ENCODE data around the gene STRIP2.
"Not testable (repeated sequence)": the region's sequence is repeated elsewhere in the genome, so short reads cannot be mapped to it uniquely, and the experiment has no call there.

The STRIP2 gene

DNA sequence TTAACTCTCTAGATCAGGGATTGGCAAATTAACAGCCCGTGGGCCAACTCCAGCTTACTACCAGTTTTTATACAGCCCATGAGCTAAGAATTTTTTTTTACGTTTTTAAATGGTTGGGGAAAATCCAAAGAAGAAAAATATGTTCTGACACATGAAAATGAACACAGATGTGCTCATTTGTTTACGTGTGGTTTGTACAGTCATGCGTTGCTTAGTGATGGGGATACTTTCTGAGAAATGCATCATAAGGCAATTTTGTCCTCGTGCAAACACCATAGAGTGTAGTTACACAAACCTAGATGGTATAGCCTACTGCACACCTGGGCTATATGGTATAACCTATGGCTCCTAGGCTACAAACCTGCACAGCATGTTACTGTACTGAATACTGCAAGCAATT lies 59.8 kb downstream of the STRIP2 start:
- DNase-seq (ENCODE audit: low read depth): no peak

DNA sequence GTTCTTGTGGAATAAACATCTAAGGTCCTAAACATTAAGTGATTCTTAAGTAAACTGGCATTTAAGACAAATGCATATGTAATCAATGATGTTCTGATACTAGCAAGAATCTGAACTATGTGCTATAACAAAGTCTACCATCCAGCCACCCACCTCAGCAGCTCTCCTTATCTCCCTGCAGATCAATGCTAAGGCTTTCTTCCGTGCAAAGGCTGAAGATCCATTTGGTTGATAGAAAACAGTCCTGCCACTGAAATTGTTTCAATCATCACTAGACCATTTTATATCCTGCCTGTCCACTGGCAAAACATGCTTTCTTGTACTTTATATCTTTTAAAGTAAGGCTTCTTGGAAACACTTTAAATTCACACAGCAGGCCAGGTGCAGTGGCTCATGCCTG lies 61.8 kb downstream of the STRIP2 start:
- no peak for DNase-seq (ENCODE audit: low read depth)

DNA sequence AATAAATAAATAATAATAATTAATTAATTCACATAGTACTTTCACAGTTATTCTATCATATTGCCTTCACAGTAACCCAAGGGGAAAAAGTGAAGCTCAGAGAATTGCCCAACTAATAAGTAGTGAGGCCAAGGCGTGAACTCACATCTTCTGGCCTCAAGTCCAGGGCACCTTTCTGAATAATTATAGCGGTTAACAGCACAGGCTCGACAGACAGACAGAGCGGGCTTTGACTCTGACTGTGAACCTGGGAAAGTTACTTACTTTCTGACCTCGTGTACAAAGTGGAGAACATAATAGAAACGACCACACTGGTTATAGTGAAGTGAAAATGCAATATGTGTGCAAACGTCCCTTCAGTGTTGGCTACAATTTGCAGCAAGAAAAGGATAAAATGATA lies 62.4 kb downstream of the STRIP2 start:
- DNase-seq (ENCODE audit: low read depth): no peak

DNA sequence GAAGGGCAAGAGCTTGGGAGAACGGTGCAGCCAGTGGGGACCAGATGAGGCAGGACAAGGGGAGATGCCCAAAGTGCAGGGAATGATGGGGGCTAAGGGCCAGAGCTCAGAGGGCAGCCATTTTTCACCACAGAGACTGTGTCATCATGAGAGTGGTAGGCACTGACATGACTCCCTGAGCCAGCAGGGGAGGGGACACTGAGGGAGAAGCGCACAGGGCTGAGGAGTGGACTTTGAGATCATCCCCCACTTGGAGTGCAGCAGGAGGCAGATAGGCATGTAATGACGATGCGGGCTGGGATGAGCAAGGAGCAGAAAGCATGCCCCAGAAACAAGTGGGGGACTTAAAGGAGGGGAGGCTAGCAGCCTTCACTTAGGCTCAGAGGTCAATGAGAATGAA lies 62.9 kb downstream of the STRIP2 start:
- no peak for DNase-seq (ENCODE audit: low read depth)

DNA sequence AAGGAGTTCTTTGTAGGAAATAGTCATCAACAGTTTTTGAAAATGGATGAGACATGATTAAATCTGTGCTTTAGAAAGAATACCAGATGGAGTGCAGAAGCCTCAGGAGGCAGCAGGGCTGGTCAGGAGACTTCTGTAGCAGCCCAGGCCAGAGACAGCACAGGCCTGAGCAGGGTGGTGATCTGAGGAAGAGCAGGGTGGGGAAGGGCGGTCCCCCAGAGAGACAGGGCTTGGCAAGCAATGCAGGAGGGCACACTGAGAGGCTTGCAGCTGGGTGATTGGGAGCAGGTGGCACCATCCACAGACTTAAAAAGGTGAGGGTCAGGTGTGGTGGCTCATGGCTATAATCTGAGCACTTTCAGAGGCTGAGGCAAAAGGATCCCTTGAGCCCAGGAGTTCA lies 63.8 kb downstream of the STRIP2 start:
- DNase-seq (ENCODE audit: low read depth): no peak

DNA sequence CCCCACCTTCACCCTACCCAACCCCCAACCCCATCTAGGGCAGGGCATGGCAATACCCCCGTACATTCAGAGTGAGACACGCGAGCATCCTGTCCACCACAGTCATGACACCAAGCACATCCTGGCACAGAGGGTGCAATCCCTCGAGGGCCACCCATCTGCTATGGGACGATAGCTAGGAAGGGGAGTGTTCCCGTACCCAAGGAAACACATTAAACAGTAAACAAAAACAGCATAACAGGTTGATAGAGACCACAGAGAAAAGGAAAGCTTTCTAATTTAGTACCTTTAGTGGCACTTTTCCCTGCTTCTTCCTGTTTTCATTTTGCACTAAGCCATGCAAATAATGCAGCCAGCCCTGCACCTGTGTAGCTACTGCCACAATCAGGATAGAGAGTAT lies 65.8 kb downstream of the STRIP2 start:
- DNase-seq (ENCODE audit: low read depth): no peak

DNA sequence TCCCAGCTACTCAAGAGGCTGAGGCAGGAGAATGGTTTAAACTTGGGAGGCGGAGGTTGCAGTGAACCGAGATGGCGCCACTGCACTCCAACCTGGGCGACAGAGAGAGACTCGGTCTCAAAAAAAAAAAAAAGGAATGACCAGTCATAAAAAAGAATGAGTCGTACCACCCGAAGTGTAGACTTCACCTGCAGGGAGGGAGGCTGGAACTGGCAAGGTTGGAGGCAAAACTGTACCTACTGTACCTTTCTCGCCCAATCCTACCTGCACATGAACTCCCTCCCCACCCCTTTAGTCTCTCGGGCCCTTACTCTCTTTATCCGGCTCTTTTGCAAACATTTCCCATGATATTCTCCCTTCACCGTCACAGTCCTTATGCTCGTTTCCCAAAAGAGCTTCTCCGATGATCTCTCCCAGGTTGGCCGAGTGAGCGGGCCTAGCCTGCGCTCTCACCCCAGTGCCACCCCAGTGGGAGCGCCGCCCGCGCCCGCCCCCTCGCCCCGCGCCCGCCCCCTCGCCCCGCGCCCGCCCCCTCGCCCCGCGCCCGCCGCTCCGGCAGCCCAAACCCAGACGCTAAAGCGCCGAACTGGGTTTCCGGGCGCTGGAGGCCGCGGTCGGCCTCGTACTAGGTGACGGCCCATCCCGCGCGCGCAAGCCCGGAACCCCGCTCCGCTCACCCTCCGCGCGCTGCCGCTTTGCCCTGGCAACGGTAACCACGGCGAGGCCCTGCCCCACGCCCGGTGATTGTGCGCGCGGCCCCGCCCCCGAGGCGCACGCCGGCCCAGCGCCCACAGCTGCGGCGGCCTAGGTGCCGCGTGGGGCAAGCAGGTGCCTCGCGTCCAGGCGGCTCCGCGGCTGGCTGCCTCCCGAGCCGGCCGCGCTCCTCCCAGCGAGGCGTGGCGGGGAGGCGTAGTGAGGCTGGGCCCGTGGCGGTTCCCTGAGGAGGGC lies 67.8 kb downstream of the STRIP2 start, which contains the start of gene SMKR1:
Gene SMKR1 (plus strand): TSS at position 772 of the 948 bp plus-strand sequence. CDS start 294 bp downstream, outside the sequence.
- peak; percentile 86 for DNase-seq (ENCODE audit: low read depth)

DNA sequence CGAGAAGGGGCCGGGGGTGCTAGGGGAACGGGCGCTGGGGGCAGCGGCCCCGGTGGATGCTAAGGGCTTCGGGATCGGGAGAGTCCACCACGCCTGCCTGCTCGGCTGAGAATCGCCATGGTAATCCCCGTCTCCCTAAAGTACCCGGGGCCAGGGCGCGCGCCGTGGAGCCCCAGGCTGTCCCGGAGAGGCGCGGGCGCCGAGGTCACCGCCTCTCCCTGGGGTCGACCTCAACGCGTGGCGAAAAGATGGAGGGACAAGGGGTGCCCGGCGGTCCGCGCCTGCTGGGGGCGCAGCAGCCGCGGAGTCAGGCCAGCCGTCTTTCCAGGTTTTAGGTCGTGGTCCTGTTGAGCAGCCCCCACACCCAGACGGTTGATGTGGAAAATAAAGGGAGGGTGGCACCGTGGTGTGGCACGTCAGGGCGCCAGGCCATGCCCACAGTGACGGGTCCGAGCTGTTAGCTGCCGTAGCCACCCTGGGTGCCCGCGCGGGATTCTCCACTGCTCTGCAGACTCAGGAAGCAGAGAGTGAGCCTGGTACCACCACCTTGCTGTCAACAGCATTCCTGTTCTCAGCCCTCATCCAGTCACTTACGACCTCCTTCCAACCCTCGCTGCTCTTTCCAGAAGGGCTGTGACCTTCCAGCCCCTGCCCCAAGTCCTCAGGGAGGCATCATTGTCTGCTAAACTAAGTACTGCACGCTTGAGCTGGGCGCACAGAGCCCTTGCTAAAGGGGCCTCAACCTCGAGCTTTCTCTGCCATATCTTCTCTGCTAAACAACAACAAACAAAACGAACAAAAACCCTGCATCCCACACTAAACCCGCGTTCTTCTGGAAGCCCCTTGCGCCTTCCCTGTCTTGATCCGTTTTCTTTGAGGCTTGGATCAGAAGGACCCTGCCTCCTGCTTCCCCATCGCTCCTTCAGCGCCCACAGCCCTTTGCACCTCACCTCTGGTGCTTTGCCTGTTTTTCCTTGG lies 68.8 kb downstream of the STRIP2 start:
- no peak for DNase-seq (ENCODE audit: low read depth)

DNA sequence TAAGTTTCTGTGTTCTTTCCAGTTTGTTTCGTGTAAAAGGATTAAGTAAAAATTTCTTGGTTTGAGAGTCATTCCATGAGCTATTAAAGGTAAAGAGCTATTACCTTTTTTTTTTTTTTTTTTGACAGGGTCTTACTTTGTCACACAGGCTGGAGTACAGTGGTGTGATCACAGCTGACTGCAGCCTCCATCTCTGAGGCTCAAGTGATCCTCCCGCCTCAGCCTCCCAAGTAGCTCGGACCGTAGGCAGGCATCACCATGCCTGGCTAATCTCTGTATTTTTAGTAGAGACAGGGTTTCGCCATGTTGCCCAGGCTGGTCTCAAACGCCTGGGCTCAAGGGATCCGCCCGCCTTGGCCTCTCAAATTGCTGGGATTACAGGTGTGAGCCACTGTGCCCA lies 69.5 kb downstream of the STRIP2 start:
- DNase-seq (ENCODE audit: low read depth): no peak

DNA sequence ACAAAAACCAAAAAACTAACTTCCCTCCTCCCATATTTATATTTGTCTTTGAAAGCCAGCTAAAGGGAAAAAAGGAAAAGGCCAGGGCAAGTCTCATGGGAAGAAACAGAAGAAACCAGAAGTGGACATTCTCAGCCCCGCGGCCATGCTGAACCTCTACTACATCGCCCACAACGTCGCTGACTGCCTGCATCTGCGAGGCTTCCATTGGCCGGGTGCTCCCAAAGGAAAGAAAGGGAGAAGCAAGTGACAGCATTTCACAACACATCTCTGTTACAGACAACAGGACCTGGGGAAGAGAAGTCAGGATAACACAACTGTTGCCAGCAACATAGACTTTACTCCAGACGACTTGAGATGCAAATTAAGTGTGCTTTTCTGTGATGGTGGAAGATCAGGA lies 78.0 kb downstream of the STRIP2 start:
- no peak for DNase-seq (ENCODE audit: low read depth)

DNA sequence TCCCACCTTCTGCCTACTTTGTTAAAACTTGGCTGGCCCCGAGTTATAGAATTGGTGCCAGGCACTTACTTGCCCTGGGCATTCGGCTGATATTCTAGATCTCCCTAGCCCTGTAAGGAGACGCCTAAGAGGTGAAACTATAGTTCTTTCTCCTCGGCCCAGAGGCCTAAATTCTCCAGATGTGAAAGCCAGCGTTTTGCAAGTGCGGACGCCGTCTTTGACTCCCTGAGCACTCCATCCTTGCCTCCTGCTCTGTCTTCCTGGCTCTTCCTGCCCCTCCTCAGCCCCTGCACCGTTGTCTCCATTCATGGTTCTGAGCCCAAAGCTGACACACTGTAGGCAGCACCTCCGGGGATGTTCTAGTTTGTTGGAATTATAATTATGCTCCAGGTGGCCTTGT lies 79.3 kb downstream of the STRIP2 start:
- no peak for DNase-seq (ENCODE audit: low read depth)

DNA sequence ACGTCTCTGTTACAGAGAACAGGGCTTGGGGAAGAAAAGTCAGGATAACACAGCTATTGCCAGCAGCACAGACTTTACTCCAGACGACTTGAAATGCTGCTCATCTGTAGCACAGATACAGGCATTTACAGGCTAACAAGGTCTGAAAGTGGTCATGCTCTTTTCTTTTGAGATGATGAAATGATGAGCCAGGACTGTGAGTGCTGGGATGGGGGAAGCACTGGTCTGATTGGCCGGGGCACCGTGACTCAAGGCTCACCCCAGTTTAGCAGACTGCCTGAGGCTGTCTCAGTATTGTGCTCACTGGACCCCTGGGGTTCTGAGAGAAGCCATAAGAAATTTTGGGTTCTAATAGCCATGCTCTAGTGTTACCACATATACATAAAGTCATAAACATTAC lies 80.5 kb downstream of the STRIP2 start:
- DNase-seq (ENCODE audit: low read depth): no peak

DNA sequence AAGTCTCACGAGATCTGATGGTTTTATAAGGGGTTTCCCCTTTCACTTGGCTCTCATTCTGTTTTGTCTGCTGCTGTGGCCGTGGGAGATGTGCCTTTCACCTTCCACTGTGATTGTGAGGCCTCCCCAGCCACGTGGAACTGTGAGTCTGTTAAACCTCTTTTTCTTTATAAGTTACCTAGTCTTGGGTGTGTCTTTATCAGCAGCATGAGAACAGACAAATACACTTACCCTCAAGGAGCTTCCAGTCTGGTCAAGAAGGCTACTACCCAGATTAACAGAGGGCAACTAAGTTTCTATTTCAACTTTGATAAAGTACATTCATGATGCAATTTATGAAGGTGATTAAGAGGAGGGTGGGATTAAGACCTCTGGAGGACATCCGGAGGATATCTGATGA lies 81.1 kb downstream of the STRIP2 start:
- DNase-seq (ENCODE audit: low read depth): no peak

DNA sequence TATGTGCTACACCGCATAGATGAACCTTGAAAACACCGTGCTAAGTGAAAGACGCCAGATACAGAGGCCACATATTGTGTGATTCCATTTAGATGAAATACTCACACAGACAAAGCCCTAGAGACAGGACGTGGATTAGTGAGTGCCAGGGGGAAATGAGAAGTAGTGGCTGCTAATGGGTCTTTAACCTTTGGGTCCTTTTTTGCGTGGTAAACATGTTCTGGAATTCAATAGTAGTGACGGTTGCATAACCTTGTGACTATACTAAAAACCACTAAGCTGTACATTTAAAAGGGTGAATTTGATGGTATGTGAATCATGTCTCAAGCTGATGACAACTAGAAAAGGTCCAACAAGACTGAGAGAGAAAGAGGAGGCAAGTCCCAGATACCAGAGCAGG lies 83.7 kb downstream of the STRIP2 start:
- DNase-seq (ENCODE audit: low read depth): no peak

DNA sequence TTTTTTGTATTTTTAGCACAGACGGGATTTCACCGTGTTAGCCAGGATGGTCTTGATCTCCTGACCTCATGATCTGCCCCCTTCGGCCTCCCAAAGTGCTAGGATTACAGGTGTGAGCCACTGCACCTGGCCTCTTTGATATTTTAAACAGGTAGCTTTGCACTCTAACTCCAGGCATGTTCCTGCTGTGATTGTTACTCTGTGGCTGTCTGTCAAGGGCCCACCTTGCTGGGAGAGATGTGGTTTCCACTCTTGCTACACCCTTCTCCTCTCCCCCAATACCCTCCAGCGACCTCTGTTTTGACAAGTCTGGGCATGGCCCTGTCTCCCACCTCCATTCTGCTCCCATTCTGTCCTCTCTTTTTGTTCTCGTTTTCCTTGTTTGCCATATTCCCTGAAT lies 85.2 kb downstream of the STRIP2 start:
- DNase-seq (ENCODE audit: low read depth): no peak

DNA sequence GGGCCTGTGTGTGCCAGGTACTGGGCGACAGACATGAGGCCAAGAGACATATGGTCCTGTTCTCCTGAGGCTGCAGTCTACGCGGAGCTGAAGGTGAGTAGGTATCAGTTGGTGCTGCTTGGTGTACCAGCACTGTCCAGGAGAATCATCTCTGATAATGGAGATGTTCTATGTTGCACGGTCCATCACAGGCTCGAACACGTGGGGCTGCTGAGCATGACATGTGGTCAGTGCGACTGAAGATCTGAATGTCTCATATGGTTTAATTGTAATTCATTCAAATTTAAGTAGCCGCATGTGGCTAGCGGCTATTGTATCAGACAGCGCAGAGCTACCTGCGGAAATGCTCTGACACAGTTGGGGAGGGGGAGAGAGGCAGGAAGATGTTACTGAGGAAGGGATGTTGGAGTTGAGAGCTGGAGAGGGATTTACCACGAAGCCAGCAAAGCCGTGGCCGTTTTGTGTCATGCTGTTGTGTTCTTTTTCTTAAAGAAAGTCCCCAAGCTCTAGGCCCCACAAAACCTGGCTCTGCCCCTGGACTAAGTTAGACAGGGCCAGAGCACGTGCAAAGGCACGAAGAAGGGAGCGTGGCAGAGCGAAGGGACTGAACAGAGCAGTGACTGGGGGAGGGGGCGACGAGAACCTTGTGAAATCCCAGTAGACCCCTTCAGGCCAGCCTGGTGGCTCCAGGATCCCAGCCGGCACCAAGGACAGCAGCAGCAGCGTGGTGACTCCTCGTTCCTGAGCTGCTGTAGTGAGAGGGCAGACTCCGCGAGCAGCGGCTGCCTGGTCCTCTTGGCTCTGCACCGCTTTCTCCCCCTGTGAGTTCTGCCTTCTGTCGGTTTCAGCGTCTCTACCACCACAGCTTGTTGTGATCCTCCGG lies 88.1 kb downstream of the STRIP2 start:
- no peak for DNase-seq (ENCODE audit: low read depth)

DNA sequence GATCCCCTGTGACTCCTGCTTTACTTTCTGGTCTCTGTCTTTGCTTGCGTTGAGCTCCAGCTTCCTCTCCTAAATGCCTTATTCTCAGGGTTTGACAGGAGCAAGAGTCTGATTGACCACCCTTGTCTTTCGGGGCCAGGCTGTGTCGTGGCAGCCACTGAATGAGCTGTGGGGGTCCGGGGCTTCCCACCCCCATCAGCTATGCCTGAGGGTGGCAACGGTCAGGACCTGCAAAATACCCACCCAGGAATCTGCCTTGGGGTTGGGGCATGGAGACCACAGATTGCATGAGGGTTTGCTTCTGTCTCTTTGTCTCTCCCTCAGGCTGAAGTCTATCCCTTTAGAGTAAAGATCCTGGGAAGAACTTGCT lies 88.7 kb downstream of the STRIP2 start:
- DNase-seq (ENCODE audit: low read depth): no peak

DNA sequence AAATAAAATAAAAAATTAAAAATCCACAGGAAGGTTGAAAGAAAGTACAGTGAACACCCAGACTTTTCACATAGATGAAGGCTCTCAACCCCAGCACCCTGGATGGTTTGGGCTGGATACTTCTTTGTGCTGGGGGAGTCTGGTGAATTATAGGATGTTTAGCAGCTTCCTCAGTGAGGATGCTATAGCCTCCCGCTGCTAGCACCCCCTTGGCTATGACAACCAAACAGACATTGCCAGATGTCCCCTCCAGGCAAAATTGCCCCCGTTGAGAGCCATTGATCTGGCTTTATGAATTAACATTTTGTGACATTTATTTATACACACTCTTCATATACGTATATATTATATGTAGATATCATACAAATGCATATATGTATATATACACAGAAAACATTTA lies 89.7 kb downstream of the STRIP2 start:
- DNase-seq (ENCODE audit: low read depth): no peak

DNA sequence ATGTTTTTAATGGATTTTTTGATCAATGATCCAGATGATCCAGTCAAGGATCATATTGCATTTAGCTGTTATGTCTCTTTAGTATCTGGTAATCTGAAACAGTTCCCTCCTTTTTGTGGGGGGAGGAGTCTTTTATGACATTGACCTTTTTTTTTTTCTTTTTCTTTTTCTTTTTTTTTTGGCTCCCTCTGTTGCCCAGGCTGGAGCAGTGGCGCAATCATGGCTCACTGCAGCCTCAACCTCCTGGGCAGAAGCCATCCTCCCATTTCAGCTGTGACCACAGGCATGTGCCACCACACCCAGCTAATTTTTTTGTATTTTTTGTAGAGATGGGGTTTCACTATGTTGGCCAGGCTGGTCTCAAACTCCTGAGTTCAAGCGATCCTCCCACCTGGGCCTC lies 90.2 kb downstream of the STRIP2 start:
- DNase-seq (ENCODE audit: low read depth): not testable (repeated sequence)

DNA sequence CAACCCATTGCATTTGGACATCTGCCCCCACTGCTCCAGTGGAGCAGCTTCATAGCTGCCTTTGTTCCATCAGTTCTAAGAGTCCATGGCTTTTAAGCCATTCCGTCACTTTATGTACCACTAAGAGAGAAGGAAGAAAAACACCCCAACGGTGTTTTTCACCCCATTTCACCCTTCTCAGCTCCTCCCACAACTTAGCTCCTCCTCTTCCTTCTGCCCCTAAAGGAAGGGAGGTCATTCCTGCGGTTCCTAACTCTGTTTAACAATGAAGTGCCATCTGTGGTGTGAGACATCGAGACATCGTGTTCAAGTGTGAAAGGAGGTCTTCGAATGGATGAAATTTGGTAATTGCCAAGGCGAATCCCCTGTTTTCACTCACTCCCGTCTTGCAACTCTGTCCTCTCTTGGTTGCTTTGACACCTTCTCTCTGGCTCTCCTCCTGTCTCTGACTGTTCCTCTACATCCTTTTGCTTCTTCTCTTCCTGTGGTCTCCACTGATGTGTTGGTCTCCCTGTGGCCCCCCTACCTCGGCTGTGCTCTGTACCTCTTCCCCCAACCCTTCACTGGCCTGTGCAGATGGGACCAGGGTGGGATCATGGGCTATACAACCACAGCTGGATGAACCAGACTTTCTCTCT lies 91.1 kb downstream of the STRIP2 start:
- DNase-seq (ENCODE audit: low read depth): no peak

DNA sequence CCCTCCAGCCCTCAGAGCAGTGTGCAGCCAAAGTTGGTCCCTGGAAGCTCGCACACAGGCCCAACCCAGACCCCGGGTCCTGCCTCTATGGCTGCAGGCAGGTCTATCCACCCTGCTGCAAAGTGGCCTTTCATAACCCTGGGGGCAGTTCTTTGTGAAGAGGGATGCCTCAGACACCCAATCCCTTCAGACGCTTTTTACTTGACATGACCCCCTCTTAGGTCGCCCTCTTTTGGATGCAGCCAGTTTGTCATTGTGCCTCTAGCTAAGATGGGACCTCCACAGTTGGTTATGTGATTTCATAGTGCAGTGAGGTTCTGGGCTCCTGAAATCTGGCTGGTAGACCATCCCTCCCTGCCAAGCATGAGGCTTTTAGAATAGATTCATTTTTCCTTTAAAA lies 95.4 kb downstream of the STRIP2 start:
- no peak for DNase-seq (ENCODE audit: low read depth)

Data from activated T-helper 9 cell treated with anti-CD3 and anti-CD28 coated beads, Interleukin-2, amount 50 U/mL, for 16 hours (primary cell).